GM21381 (cell line): ENCODE results near the gene NEK6.

Source experiments
- ATAC-seq: cut with Tn5 transposase; IDR thresholded peaks from one replicate; pipeline ENCODE4 v1.9.1; 2021; ENCODE audit warnings: mild to moderate bottlenecking, moderate library complexity; ENCODE audit not compliant: unreplicated experiment

NEK6 gene

GRCh38 chr9:124295159-124295794 is 37.5 kb downstream of the NEK6 start:
- no peak for ATAC-seq

GRCh38 chr9:124296094-124296493 is 38.3 kb downstream of the NEK6 start:
- no peak for ATAC-seq

- no peak for ATAC-seq
These were observed 39.2 kb downstream of the NEK6 start for GRCh38 chr9:124296796-124297550.

GRCh38 chr9:124297551-124297901 is 39.8 kb downstream of the NEK6 start:
- ATAC-seq: no peak

- no peak for ATAC-seq
These were observed 40.3 kb downstream of the NEK6 start for GRCh38 chr9:124297915-124298645.

- ATAC-seq: no peak
These were observed 41.0 kb downstream of the NEK6 start for GRCh38 chr9:124298646-124299235.

- ATAC-seq: no peak
These were observed 41.9 kb downstream of the NEK6 start for GRCh38 chr9:124299515-124300090.

GRCh38 chr9:124300312-124300711 is 42.6 kb downstream of the NEK6 start:
- ATAC-seq: no peak

- ATAC-seq: no peak
These were observed 45.2 kb downstream of the NEK6 start for GRCh38 chr9:124302921-124303320.

- no peak for ATAC-seq
These were observed 46.0 kb downstream of the NEK6 start for GRCh38 chr9:124303762-124304161.

GRCh38 chr9:124304285-124304684 is 46.5 kb downstream of the NEK6 start:
- no peak for ATAC-seq

- no peak for ATAC-seq
These were observed 48.5 kb downstream of the NEK6 start for GRCh38 chr9:124306098-124306735.

GRCh38 chr9:124307379-124308030 is 49.8 kb downstream of the NEK6 start:
- no peak for ATAC-seq

- ATAC-seq: no peak
These were observed 51.1 kb downstream of the NEK6 start for GRCh38 chr9:124308606-124309491.

GRCh38 chr9:124309667-124310084 is 51.9 kb downstream of the NEK6 start:
- no peak for ATAC-seq

- no peak for ATAC-seq
These were observed 53.5 kb downstream of the NEK6 start for GRCh38 chr9:124311283-124311682.

GRCh38 chr9:124312290-124313265 is 54.8 kb downstream of the NEK6 start:
- no peak for ATAC-seq

- no peak for ATAC-seq
These were observed 56.2 kb downstream of the NEK6 start for GRCh38 chr9:124313940-124314339.
